Stimulated activated naive B cell treated with anti-CD40 and anti-IgM and Interleukin-4, amounts not matched to agents 10 μg/mL and 1 μg/mL and 100 μg/mL, for 72 hours (primary cell): Measurements from ENCODE around the gene GADD45A.
A peak's percentile ranks its signal among the peaks of the same experiment; 100 is the strongest.
"Not testable (repeated sequence)": the region's sequence is repeated elsewhere in the genome, so short reads cannot be mapped to it uniquely, and the experiment has no call there.

Experiments
- ATAC-seq, 2 donors: fragments of 150-1000 bp; cut with Tn5 transposase; replicated peaks; 2 replicates each; pipeline ENCODE4 v1.10.0; 2021; ENCODE audit warnings: moderate library complexity in 1 of 2
- DNase-seq: peaks from one replicate; pipeline ENCODE4 v3.0.0; 2021
- H3K27ac Mint-ChIP-seq: one replicate; pipeline ENCODE4 v1.8.0; 2022; ENCODE audit warnings: mild to moderate bottlenecking, mixed read lengths
- H3K27me3 Mint-ChIP-seq, 2 donors: one replicate each; pipeline ENCODE4 v1.8.0; 2022; ENCODE audit warnings: mixed read lengths in 2 of 2
- H3K36me3 Mint-ChIP-seq, 2 donors: one replicate each; pipeline ENCODE4 v1.8.0; 2022; ENCODE audit warnings: mixed read lengths in 2 of 2, mild to moderate bottlenecking in 1 of 2
- H3K4me1 Mint-ChIP-seq, 2 donors: one replicate each; pipeline ENCODE4 v1.8.0; 2022; ENCODE audit warnings: mixed read lengths in 2 of 2, mild to moderate bottlenecking in 1 of 2
- H3K4me3 Mint-ChIP-seq, 2 donors: one replicate each; pipeline ENCODE4 v1.8.0; 2022; ENCODE audit warnings: mild to moderate bottlenecking in 2 of 2, mixed read lengths in 2 of 2, moderate library complexity in 1 of 2
- H3K9me3 Mint-ChIP-seq, 2 donors: one replicate each; pipeline ENCODE4 v1.8.0; 2022; ENCODE audit warnings: mixed read lengths in 2 of 2, mild to moderate bottlenecking in 1 of 2

GADD45A gene

GRCh38 chr1:67653304-67653703 lies 31.7 kb upstream of the GADD45A start:
- DNase-seq = no peak
- no peak overlapping the region for H3K4me3 Mint-ChIP-seq
- no peaks in the 10 kb centered on the region for H3K9me3 Mint-ChIP-seq
- no peaks in the 10 kb centered on the region for H3K27me3 Mint-ChIP-seq
- no peaks in the 10 kb centered on the region for H3K36me3 Mint-ChIP-seq
- ATAC-seq = no peak
- no peaks in the 10 kb centered on the region for H3K4me1 Mint-ChIP-seq
- H3K27ac Mint-ChIP-seq = no peak overlapping the region

- no peaks in the 10 kb centered on the region for H3K4me1 Mint-ChIP-seq
- H3K27ac Mint-ChIP-seq = no peak overlapping the region
- H3K9me3 Mint-ChIP-seq = no peaks in the 10 kb centered on the region
- H3K36me3 Mint-ChIP-seq = no peaks in the 10 kb centered on the region
- H3K27me3 Mint-ChIP-seq = peaks cover 7% of the 10 kb centered on the region in 2 donors
- no peak overlapping the region for H3K4me3 Mint-ChIP-seq
- DNase-seq = no peak
- ATAC-seq = no peak
These were observed 29.4 kb upstream of the GADD45A start for GRCh38 chr1:67655581-67655980.

DNA sequence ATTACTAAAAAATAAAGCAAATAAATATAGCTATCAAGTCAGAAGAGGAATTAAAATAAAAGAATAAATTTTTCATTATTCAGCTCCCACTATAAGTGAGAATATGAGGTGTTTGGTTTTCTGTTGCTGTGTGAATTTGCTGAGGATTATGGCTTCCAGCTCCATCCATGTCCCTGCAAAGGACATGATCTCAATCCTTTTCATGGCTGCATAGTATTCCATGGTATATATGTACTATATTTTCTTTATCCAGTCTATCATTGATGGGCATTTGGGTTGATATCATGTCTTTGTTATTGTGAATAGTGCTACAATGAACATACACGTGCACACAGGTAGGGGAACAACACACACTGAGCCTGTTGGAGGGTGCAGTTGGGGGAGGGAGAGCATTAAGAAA lies 27.8 kb upstream of the GADD45A start:
- H3K27me3 Mint-ChIP-seq = peaks cover 10 to 19% of the 10 kb centered on the region in 2 donors
- not testable (repeated sequence) for H3K4me1 Mint-ChIP-seq, H3K4me3 Mint-ChIP-seq, H3K27ac Mint-ChIP-seq, H3K9me3 Mint-ChIP-seq, H3K36me3 Mint-ChIP-seq, ATAC-seq, DNase-seq

DNA sequence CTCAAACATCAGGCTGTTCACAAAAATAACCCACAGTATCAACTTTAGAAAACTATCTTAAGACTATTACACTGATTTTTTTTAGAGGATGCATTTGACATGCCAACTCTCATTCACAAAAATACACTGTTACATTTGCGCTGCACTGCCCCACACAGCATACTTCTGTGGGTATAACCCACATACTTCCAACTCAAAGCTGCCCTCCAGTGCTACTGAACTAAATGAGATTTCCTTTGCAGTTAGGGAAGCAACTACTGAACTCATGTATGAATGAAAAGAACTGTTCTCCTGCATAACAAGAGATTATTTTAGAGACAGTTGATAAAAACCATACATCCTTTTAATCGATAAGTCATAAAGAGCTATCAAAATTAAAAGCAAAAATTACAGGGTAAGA lies 25.8 kb upstream of the GADD45A start:
- no peaks in the 10 kb centered on the region for H3K9me3 Mint-ChIP-seq

DNA sequence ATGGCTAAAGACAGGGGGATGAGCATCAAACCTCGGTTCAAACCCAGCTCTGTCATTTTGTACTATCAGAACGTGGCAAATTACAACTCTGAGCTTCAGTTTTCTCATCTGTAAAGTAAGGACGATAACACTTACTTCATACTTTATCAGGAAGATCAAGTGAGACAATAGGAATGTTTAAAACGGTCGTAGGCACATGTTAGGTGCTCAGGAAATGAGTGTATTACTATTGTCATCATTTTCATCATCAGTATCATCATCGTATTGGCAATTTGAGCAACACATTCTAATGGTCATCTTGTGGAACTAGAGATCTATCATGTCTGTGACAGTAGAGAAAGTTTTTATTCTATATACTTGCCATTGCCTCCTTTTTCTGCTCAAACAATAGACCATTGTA lies 22.1 kb upstream of the GADD45A start:
- Mint-ChIP-seq H3K27ac (no peak overlapping the region), H3K27me3 (peaks cover 11 to 19% of the 10 kb centered on the region in 2 donors), H3K36me3 (no peaks in the 10 kb centered on the region), H3K4me1 (no peaks in the 10 kb centered on the region), H3K4me3 (no peak overlapping the region), H3K9me3 (no peaks in the 10 kb centered on the region)
- DNase-seq (no peak), ATAC-seq (no peak)

More for the DNA sequence above, 25.8 kb upstream of the GADD45A start:
- DNase-seq (no peak), ATAC-seq (no peak)
- H3K4me1 Mint-ChIP-seq = no peaks in the 10 kb centered on the region
- H3K27ac Mint-ChIP-seq = no peak overlapping the region
- peaks cover 10 to 19% of the 10 kb centered on the region in 2 donors for H3K27me3 Mint-ChIP-seq
- H3K36me3 Mint-ChIP-seq = no peaks in the 10 kb centered on the region
- H3K4me3 Mint-ChIP-seq = no peak overlapping the region

- H3K4me1 Mint-ChIP-seq = no peaks in the 10 kb centered on the region
- H3K27me3 Mint-ChIP-seq = peaks cover 23 to 28% of the 10 kb centered on the region in 2 donors
- H3K4me3 Mint-ChIP-seq = no peak overlapping the region
- H3K27ac Mint-ChIP-seq = no peak overlapping the region
- no peaks in the 10 kb centered on the region for H3K36me3 Mint-ChIP-seq
- H3K9me3 Mint-ChIP-seq = no peaks in the 10 kb centered on the region
- no peak for ATAC-seq
- no peak for DNase-seq
These were observed 21.0 kb upstream of the GADD45A start for GRCh38 chr1:67664048-67664447.

- H3K27me3 Mint-ChIP-seq = peaks cover 18 to 23% of the 10 kb centered on the region in 2 donors
- not testable (repeated sequence) for H3K27ac Mint-ChIP-seq, H3K4me1 Mint-ChIP-seq, H3K9me3 Mint-ChIP-seq, ATAC-seq, H3K4me3 Mint-ChIP-seq, H3K36me3 Mint-ChIP-seq, DNase-seq
These were observed 19.7 kb upstream of the GADD45A start for GRCh38 chr1:67665307-67665706.

DNA sequence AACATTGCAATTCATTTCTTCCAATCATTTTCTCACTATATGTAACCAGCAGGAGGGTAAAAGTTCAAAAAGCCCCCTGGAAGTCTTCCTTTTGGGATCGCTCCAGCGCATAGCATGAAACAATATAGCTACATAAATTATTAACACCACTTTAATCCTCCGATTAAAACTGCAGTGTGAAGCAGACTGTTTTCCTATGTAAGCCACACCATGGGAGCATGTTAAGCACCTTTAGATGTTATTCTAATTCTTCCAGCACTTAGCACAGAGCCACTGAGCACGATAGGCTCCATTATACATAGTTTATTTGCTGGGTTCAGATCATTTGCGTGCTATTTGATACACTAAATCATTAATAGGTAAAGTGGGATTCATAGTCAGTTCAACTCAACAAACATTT lies 18.4 kb upstream of the GADD45A start:
- ATAC-seq = no peak
- H3K27me3 Mint-ChIP-seq = peaks cover 10 to 12% of the 10 kb centered on the region in 2 donors

DNA sequence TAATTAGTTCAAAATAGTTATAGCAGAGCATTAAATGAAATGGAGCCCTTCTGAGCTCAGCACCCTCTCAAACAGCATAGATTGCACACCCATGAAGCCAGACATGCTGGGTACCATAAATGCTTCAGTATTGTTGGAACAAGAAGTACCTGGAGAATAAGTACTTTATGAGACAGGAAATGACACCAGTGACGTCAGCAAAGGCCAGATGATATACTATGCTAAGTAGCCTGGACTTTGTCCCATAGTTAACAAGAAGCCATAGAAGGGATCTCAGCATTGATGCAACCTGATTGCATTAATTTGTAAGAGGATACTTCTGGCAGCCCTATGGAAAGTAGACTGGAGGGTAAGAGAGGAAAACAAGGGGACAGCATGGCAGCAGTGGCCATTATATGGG lies 16.3 kb upstream of the GADD45A start:
- Mint-ChIP-seq H3K27me3 (peaks cover 9 to 12% of the 10 kb centered on the region in 2 donors), H3K27ac (no peak overlapping the region), H3K36me3 (no peaks in the 10 kb centered on the region), H3K9me3 (no peaks in the 10 kb centered on the region), H3K4me1 (no peaks in the 10 kb centered on the region), H3K4me3 (no peak overlapping the region)
- DNase-seq = no peak
- ATAC-seq = no peak

More for the DNA sequence above, 18.4 kb upstream of the GADD45A start:
- H3K4me3 Mint-ChIP-seq = no peak overlapping the region
- H3K4me1 Mint-ChIP-seq = no peaks in the 10 kb centered on the region
- H3K36me3 Mint-ChIP-seq = no peaks in the 10 kb centered on the region
- no peak overlapping the region for H3K27ac Mint-ChIP-seq
- H3K9me3 Mint-ChIP-seq = no peaks in the 10 kb centered on the region
- DNase-seq = no peak

GRCh38 chr1:67672260-67672803 lies 12.7 kb upstream of the GADD45A start:
- Mint-ChIP-seq H3K4me1 (peaks cover 5 to 8% of the 10 kb centered on the region in 2 donors), H3K27me3 (peaks cover 9 to 12% of the 10 kb centered on the region in 2 donors), H3K27ac (no peak overlapping the region), H3K4me3 (no peak overlapping the region), H3K9me3 (no peaks in the 10 kb centered on the region), H3K36me3 (no peaks in the 10 kb centered on the region)
- ATAC-seq (no peak), DNase-seq (no peak)

GRCh38 chr1:67673468-67674201 lies 11.4 kb upstream of the GADD45A start:
- Mint-ChIP-seq H3K4me1 (peaks cover 5 to 8% of the 10 kb centered on the region in 2 donors), H3K27ac (no peak overlapping the region), H3K27me3 (peaks cover 3 to 4% of the 10 kb centered on the region in 2 donors), H3K36me3 (no peaks in the 10 kb centered on the region), H3K9me3 (no peaks in the 10 kb centered on the region), H3K4me3 (no peak overlapping the region)
- DNase-seq = no peak
- ATAC-seq = no peak

GRCh38 chr1:67674260-67675011 lies 10.6 kb upstream of the GADD45A start:
- Mint-ChIP-seq H3K9me3 (no peaks in the 10 kb centered on the region), H3K27ac (no peak overlapping the region), H3K27me3 (no peaks in the 10 kb centered on the region), H3K36me3 (no peaks in the 10 kb centered on the region), H3K4me3 (no peak overlapping the region), H3K4me1 (peaks cover 5 to 8% of the 10 kb centered on the region in 2 donors)
- ATAC-seq = peak in 1 of 2 donors; percentile 49
- DNase-seq = no peak

GRCh38 chr1:67675800-67676199 lies 9.2 kb upstream of the GADD45A start:
- Mint-ChIP-seq H3K4me1 (peaks cover 5 to 8% of the 10 kb centered on the region in 2 donors), H3K27ac (no peak overlapping the region), H3K9me3 (no peaks in the 10 kb centered on the region), H3K27me3 (no peaks in the 10 kb centered on the region), H3K4me3 (no peak overlapping the region), H3K36me3 (no peaks in the 10 kb centered on the region)
- ATAC-seq (peak; percentile 47 to 77), DNase-seq (no peak)

- Mint-ChIP-seq H3K9me3 (no peaks in the 10 kb centered on the region), H3K27ac (no peak overlapping the region), H3K4me1 (peaks cover 5 to 8% of the 10 kb centered on the region in 2 donors), H3K4me3 (no peak overlapping the region), H3K27me3 (no peaks in the 10 kb centered on the region), H3K36me3 (no peaks in the 10 kb centered on the region)
- no peak for DNase-seq
- no peak for ATAC-seq
These were observed 8.7 kb upstream of the GADD45A start for GRCh38 chr1:67676287-67676686.

- no peak overlapping the region for H3K27ac Mint-ChIP-seq
- peaks cover 5 to 8% of the 10 kb centered on the region in 2 donors for H3K4me1 Mint-ChIP-seq
- no peaks in the 10 kb centered on the region for H3K27me3 Mint-ChIP-seq
- H3K9me3 Mint-ChIP-seq = no peaks in the 10 kb centered on the region
- H3K4me3 Mint-ChIP-seq = no peak overlapping the region
- DNase-seq (no peak), ATAC-seq (no peak)
- no peaks in the 10 kb centered on the region for H3K36me3 Mint-ChIP-seq
These were observed 8.1 kb upstream of the GADD45A start for GRCh38 chr1:67676946-67677345.
